Measurements from ENCODE around the gene HDAC4. TPM values are rescaled to one million over a fixed set of nuclear protein-coding genes. Genes with fewer than 3 reads are reported as not detected.

The HDAC4 gene
- total and polyA plus RNA-seq, 2 experiments from 2014 or later: 8.1 to 41.8 TPM

DNA sequence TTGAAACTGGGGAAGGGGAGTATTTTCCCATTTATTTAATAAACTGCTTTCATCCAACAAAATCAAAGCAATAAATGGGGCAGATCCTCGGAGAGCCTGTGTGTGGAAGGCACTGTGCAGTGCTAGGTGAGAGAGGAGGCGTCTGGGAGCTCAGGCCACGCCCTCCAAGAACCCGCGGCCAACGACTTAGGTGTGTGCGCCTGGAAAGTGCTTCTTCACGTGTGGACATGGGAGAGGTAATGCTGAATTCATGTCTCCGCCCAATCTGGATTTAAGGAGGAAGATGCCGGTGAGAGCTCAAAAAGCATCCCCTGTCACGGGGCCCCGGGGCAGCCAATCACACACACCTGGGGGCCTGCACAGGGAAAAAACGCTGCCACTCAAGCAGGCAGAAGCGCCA is 77.4 kb downstream of the HDAC4 start:
- H4K20me1 ChIP-seq (replicated peaks; ENCODE audit: insufficient read depth): peaks cover 4% of the 10 kb centered on the region; the same call in 1 of the 2 replicates
- no peak overlapping the region for H3K4me2 ChIP-seq
- no peak for DNase-seq (ENCODE audit: low spot score)
- Mint-ChIP-seq H3K4me3 (no peak overlapping the region; the same call in 2 of the 3 replicates), H3K27me3 (ENCODE audit: insufficient read depth, low read depth, poor library complexity) (peaks cover 3% of the 10 kb centered on the region), H3K36me3 (ENCODE audit: low read depth) (peaks cover 10% of the 10 kb centered on the region), H3K27ac (no peak overlapping the region), H3K9me3 (no peaks in the 10 kb centered on the region), H3K4me1 (peaks cover 23% of the 10 kb centered on the region)
- no peaks in the 10 kb centered on the region for H3K27me3 ChIP-seq (ENCODE audit: insufficient read depth)
- H3K4me1 ChIP-seq (ENCODE audit: insufficient read depth): no peaks in the 10 kb centered on the region
- H3K9me2 ChIP-seq (ENCODE audit: insufficient read depth): no peaks in the 10 kb centered on the region
- no peak overlapping the region for H3K27ac ChIP-seq (ENCODE audit: low read depth)
- peaks cover 99% of the 10 kb centered on the region for H3K79me2 ChIP-seq (replicated peaks; ENCODE audit: insufficient read depth)
- no peak overlapping the region for H2AFZ ChIP-seq
- TF ChIP-seq, protein P1, sequence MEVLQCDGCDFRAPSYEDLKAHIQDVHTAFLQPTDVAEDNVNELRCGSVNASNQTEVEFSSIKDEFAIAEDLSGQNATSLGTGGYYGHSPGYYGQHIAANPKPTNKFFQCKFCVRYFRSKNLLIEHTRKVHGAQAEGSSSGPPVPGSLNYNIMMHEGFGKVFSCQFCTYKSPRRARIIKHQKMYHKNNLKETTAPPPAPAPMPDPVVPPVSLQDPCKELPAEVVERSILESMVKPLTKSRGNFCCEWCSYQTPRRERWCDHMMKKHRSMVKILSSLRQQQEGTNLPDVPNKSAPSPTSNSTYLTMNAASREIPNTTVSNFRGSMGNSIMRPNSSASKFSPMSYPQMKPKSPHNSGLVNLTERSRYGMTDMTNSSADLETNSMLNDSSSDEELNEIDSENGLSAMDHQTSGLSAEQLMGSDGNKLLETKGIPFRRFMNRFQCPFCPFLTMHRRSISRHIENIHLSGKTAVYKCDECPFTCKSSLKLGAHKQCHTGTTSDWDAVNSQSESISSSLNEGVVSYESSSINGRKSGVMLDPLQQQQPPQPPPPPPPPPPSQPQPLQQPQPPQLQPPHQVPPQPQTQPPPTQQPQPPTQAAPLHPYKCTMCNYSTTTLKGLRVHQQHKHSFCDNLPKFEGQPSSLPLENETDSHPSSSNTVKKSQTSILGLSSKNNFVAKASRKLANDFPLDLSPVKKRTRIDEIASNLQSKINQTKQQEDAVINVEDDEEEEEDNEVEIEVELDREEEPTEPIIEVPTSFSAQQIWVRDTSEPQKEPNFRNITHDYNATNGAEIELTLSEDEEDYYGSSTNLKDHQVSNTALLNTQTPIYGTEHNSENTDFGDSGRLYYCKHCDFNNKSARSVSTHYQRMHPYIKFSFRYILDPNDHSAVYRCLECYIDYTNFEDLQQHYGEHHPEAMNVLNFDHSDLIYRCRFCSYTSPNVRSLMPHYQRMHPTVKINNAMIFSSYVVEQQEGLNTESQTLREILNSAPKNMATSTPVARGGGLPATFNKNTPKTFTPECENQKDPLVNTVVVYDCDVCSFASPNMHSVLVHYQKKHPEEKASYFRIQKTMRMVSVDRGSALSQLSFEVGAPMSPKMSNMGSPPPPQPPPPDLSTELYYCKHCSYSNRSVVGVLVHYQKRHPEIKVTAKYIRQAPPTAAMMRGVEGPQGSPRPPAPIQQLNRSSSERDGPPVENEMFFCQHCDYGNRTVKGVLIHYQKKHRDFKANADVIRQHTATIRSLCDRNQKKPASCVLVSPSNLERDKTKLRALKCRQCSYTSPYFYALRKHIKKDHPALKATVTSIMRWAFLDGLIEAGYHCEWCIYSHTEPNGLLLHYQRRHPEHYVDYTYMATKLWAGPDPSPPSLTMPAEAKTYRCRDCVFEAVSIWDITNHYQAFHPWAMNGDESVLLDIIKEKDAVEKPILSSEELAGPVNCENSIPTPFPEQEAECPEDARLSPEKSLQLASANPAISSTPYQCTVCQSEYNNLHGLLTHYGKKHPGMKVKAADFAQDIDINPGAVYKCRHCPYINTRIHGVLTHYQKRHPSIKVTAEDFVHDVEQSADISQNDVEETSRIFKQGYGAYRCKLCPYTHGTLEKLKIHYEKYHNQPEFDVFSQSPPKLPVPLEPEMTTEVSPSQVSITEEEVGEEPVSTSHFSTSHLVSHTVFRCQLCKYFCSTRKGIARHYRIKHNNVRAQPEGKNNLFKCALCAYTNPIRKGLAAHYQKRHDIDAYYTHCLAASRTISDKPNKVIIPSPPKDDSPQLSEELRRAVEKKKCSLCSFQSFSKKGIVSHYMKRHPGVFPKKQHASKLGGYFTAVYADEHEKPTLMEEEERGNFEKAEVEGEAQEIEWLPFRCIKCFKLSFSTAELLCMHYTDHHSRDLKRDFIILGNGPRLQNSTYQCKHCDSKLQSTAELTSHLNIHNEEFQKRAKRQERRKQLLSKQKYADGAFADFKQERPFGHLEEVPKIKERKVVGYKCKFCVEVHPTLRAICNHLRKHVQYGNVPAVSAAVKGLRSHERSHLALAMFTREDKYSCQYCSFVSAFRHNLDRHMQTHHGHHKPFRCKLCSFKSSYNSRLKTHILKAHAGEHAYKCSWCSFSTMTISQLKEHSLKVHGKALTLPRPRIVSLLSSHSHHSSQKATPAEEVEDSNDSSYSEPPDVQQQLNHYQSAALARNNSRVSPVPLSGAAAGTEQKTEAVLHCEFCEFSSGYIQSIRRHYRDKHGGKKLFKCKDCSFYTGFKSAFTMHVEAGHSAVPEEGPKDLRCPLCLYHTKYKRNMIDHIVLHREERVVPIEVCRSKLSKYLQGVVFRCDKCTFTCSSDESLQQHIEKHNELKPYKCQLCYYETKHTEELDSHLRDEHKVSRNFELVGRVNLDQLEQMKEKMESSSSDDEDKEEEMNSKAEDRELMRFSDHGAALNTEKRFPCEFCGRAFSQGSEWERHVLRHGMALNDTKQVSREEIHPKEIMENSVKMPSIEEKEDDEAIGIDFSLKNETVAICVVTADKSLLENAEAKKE (CRISPR knock-in tag; IDR thresholded peaks at IDR 0.05): no peak
- TF ChIP-seq, protein P2, sequence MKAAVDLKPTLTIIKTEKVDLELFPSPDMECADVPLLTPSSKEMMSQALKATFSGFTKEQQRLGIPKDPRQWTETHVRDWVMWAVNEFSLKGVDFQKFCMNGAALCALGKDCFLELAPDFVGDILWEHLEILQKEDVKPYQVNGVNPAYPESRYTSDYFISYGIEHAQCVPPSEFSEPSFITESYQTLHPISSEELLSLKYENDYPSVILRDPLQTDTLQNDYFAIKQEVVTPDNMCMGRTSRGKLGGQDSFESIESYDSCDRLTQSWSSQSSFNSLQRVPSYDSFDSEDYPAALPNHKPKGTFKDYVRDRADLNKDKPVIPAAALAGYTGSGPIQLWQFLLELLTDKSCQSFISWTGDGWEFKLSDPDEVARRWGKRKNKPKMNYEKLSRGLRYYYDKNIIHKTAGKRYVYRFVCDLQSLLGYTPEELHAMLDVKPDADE (IDR thresholded peaks at IDR 0.05): no peak
- TF ChIP-seq EZH2 (IDR thresholded peaks at IDR 0.05; ENCODE audit: low read depth, unreplicated experiment) (no peak), POLR2AphosphoS5 (IDR thresholded peaks at IDR 0.05; ENCODE audit: low read depth) (no peak), ZNF114 (CRISPR knock-in tag; IDR thresholded peaks at IDR 0.05) (no peak), STAT1 (IDR thresholded peaks at IDR 0.05; ENCODE audit: unreplicated experiment) (no peak), CREB1 (CRISPR knock-in tag; IDR thresholded peaks at IDR 0.05; ENCODE audit: low read depth) (no peak), JUNB (IDR thresholded peaks at IDR 0.05; ENCODE audit: unreplicated experiment) (no peak), ZNF331 (CRISPR knock-in tag; IDR thresholded peaks at IDR 0.05; ENCODE audit: low read depth) (no peak), NANOG (IDR thresholded peaks at IDR 0.05; ENCODE audit: borderline replicate concordance) (no peak), EZH2phosphoT487 (IDR thresholded peaks at IDR 0.05; ENCODE audit: unreplicated experiment) (no peak)
- TF ChIP-seq, protein P3, sequence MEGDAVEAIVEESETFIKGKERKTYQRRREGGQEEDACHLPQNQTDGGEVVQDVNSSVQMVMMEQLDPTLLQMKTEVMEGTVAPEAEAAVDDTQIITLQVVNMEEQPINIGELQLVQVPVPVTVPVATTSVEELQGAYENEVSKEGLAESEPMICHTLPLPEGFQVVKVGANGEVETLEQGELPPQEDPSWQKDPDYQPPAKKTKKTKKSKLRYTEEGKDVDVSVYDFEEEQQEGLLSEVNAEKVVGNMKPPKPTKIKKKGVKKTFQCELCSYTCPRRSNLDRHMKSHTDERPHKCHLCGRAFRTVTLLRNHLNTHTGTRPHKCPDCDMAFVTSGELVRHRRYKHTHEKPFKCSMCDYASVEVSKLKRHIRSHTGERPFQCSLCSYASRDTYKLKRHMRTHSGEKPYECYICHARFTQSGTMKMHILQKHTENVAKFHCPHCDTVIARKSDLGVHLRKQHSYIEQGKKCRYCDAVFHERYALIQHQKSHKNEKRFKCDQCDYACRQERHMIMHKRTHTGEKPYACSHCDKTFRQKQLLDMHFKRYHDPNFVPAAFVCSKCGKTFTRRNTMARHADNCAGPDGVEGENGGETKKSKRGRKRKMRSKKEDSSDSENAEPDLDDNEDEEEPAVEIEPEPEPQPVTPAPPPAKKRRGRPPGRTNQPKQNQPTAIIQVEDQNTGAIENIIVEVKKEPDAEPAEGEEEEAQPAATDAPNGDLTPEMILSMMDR (conservative IDR thresholded peaks at IDR 0.05; ENCODE audit: low read depth in 2 of 2): no peak
- TF ChIP-seq, protein P4, sequence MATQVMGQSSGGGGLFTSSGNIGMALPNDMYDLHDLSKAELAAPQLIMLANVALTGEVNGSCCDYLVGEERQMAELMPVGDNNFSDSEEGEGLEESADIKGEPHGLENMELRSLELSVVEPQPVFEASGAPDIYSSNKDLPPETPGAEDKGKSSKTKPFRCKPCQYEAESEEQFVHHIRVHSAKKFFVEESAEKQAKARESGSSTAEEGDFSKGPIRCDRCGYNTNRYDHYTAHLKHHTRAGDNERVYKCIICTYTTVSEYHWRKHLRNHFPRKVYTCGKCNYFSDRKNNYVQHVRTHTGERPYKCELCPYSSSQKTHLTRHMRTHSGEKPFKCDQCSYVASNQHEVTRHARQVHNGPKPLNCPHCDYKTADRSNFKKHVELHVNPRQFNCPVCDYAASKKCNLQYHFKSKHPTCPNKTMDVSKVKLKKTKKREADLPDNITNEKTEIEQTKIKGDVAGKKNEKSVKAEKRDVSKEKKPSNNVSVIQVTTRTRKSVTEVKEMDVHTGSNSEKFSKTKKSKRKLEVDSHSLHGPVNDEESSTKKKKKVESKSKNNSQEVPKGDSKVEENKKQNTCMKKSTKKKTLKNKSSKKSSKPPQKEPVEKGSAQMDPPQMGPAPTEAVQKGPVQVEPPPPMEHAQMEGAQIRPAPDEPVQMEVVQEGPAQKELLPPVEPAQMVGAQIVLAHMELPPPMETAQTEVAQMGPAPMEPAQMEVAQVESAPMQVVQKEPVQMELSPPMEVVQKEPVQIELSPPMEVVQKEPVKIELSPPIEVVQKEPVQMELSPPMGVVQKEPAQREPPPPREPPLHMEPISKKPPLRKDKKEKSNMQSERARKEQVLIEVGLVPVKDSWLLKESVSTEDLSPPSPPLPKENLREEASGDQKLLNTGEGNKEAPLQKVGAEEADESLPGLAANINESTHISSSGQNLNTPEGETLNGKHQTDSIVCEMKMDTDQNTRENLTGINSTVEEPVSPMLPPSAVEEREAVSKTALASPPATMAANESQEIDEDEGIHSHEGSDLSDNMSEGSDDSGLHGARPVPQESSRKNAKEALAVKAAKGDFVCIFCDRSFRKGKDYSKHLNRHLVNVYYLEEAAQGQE (IDR thresholded peaks at IDR 0.05; ENCODE audit: unreplicated experiment): no peak
- H3K36me3 ChIP-seq (ENCODE audit: insufficient read depth): no peaks in the 10 kb centered on the region
- H3F3A ChIP-seq (replicated peaks; ENCODE audit: low read depth): no peaks in the 10 kb centered on the region
- no peak for ATAC-seq
- no peak overlapping the region for H3K4me3 ChIP-seq

Measured in GM23338 (cell line).